Memory B cell (primary cell): ENCODE data around the gene C1orf159.
A peak's percentile ranks its signal among the peaks of the same experiment; 100 is the strongest.

Source experiments
- ATAC-seq: fragments of 150-1000 bp; cut with Tn5 transposase; 2 replicates; pipeline ENCODE4 v1.10.0; 2021; ENCODE audit warnings: low read depth, mild to moderate bottlenecking, moderate library complexity
- DNase-seq, 2 donors: peaks; one replicate each; pipeline ENCODE4 v3.0.0; 2022; ENCODE audit warnings: low spot score in 2 of 2
- H3K27ac Mint-ChIP-seq: one replicate; pipeline ENCODE4 v1.8.0; 2022; ENCODE audit warnings: mild to moderate bottlenecking, moderate library complexity, mixed read lengths
- H3K27me3 Mint-ChIP-seq: one replicate; pipeline ENCODE4 v1.8.0; 2022; ENCODE audit warnings: mixed read lengths
- H3K36me3 Mint-ChIP-seq: one replicate; pipeline ENCODE4 v1.8.0; 2022; ENCODE audit warnings: mild to moderate bottlenecking, mixed read lengths
- H3K4me1 Mint-ChIP-seq: one replicate; pipeline ENCODE4 v1.8.0; 2022; ENCODE audit warnings: mixed read lengths
- H3K4me3 Mint-ChIP-seq: one replicate; pipeline ENCODE4 v1.8.0; 2022; ENCODE audit warnings: mild to moderate bottlenecking, moderate library complexity, mixed read lengths
- H3K9me3 Mint-ChIP-seq: one replicate; pipeline ENCODE4 v1.8.0; 2022; ENCODE audit warnings: mixed read lengths

The C1orf159 gene

DNA sequence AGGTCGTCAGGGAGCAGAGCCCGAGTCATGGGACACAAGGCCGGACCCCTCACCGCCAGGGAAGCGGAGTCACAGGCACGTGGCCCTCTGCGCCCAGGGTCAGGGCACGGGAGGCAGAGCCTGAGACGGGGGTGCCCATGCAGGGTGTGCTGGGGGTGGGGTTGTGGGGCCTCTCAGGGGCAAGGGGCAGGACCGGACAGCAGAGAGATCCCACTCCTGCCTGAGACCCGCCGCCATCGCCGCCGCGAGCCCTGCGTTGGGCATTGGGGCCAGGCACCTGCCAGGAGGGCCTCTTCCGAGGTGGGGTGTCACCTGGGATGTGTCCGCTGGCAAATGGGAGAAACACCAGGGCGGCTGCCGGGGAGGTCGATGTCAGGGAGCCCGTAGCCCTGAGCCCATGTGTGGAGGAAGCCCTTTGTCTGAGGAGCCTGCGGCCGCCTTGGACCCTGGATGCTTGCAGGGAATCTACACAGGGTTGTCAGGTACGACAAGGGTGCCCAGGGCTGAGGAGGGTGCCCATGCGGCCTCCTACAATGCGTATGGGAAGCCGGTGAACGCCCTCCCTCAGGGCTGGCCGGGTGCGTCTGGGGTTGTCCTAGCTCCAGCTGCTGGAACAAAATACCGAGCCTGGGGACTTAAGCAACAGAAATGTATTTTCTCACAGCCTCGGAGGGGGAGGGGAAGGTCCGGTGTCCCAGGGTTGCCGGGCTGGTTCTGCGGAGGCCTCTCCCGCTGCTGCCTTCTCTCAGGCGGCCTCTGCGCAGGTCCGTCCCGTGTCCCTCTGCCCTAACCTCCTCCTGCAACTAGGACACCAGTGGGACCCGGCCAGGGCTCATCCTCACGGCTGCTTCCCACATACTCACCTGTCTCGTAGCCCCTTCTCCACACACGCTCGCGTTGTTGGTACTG is 16.4 kb upstream of the C1orf159 start:
- DNase-seq (no peak), ATAC-seq (no peak)
- Mint-ChIP-seq H3K9me3 (no peaks in the 10 kb centered on the region), H3K27me3 (no peaks in the 10 kb centered on the region), H3K36me3 (no peaks in the 10 kb centered on the region), H3K27ac (no peak overlapping the region), H3K4me1 (peaks cover 16% of the 10 kb centered on the region), H3K4me3 (no peak overlapping the region)

- no peaks in the 10 kb centered on the region for H3K9me3 Mint-ChIP-seq
- H3K4me1 Mint-ChIP-seq, result peaks cover 14% of the 10 kb centered on the region
- no peaks in the 10 kb centered on the region for H3K36me3 Mint-ChIP-seq
- no peak overlapping the region for H3K27ac Mint-ChIP-seq
- no peak overlapping the region for H3K4me3 Mint-ChIP-seq
- DNase-seq (no peak), ATAC-seq (no peak)
- H3K27me3 Mint-ChIP-seq, result no peaks in the 10 kb centered on the region
Observed at GRCh38 chr1:1130206-1131120, 14.6 kb upstream of the C1orf159 start.

DNA sequence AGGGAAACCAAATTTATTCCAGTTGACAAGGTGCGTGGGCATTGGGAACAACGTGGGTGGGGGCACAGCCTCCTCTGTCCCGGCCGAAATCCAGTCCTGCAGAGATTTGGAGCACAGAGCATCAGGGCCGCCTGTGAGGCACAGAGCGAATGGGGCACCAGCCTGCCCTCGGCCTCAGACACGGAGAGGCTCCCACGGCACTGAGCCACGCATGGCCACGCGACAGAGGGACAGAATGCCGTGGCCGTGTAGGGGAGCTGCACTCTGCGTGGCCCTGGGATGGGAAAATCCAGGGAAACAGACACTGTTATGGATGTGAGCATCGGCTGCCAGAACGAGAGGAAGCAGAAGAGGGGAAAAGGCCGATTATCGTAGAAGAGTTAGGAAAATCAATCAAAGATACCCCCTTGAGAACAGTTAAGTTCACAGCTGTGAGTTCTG is 13.5 kb upstream of the C1orf159 start:
- DNase-seq, result no peak
- Mint-ChIP-seq H3K27me3 (no peaks in the 10 kb centered on the region), H3K9me3 (no peaks in the 10 kb centered on the region), H3K36me3 (no peaks in the 10 kb centered on the region), H3K27ac (no peak overlapping the region), H3K4me3 (no peak overlapping the region), H3K4me1 (peaks cover 10% of the 10 kb centered on the region)
- ATAC-seq, result no peak

DNA sequence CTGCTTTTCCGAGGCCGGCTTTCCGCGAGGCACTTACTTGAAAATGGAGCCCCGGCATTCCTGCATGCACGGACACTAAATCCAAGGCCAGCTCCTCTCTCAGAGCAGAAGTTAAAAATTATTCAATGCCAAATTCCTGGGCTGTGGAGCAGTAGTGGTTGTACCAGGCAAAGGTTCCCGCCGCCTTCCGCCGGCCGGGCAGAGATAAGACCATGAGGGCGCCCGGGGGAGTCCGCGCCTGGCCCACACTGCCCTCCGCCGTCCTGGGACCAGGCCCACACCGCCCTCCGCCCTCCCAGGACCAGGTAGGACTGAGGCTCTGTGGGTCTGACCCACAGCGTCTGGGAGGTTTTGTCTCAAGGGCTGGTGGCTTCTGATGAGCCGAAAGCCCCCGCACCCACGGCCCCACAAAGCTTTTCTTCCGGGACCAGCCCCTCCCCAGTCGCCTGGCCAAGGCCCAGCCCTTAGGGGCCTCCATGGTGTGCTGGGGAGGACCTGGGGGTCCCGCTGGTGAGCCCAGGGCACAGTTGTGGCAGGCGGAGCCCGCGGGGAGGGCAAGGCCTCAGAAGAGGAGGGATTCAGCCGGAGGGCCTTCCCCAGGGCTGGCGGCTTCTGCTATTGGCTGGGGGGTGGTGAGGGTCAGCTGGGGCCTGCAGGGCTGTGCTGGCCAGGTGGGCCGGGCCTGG is 12.7 kb upstream of the C1orf159 start:
- H3K36me3 Mint-ChIP-seq, result no peaks in the 10 kb centered on the region
- no peaks in the 10 kb centered on the region for H3K9me3 Mint-ChIP-seq
- DNase-seq (no peak), ATAC-seq (no peak)
- no peaks in the 10 kb centered on the region for H3K27me3 Mint-ChIP-seq
- no peak overlapping the region for H3K4me3 Mint-ChIP-seq
- H3K27ac Mint-ChIP-seq, result no peak overlapping the region
- H3K4me1 Mint-ChIP-seq, result peaks cover 16% of the 10 kb centered on the region

- Mint-ChIP-seq H3K9me3 (no peaks in the 10 kb centered on the region), H3K36me3 (no peaks in the 10 kb centered on the region), H3K4me1 (peaks cover 19% of the 10 kb centered on the region), H3K27ac (no peak overlapping the region), H3K27me3 (no peaks in the 10 kb centered on the region), H3K4me3 (no peak overlapping the region)
- ATAC-seq (no peak), DNase-seq (no peak)
Observed at GRCh38 chr1:1127551-1128451, 11.9 kb upstream of the C1orf159 start.

- H3K4me1 Mint-ChIP-seq, result peaks cover 14% of the 10 kb centered on the region
- H3K27ac Mint-ChIP-seq, result no peak overlapping the region
- no peaks in the 10 kb centered on the region for H3K9me3 Mint-ChIP-seq
- ATAC-seq (no peak), DNase-seq (no peak)
- no peaks in the 10 kb centered on the region for H3K27me3 Mint-ChIP-seq
- no peaks in the 10 kb centered on the region for H3K36me3 Mint-ChIP-seq
- H3K4me3 Mint-ChIP-seq, result no peak overlapping the region
Observed at GRCh38 chr1:1125945-1126344, 10.1 kb upstream of the C1orf159 start.

GRCh38 chr1:1124786-1125642 is 9.1 kb upstream of the C1orf159 start:
- H3K4me1 Mint-ChIP-seq, result peaks cover 13% of the 10 kb centered on the region
- no peak for ATAC-seq
- no peak overlapping the region for H3K4me3 Mint-ChIP-seq
- H3K27ac Mint-ChIP-seq, result no peak overlapping the region
- no peak for DNase-seq
- no peaks in the 10 kb centered on the region for H3K9me3 Mint-ChIP-seq
- no peaks in the 10 kb centered on the region for H3K36me3 Mint-ChIP-seq
- H3K27me3 Mint-ChIP-seq, result no peaks in the 10 kb centered on the region

- DNase-seq, result no peak
- ATAC-seq, result no peak
- H3K4me3 Mint-ChIP-seq, result no peak overlapping the region
- no peak overlapping the region for H3K27ac Mint-ChIP-seq
- peaks cover 13% of the 10 kb centered on the region for H3K4me1 Mint-ChIP-seq
- H3K9me3 Mint-ChIP-seq, result no peaks in the 10 kb centered on the region
- no peaks in the 10 kb centered on the region for H3K36me3 Mint-ChIP-seq
- H3K27me3 Mint-ChIP-seq, result no peaks in the 10 kb centered on the region
Observed at GRCh38 chr1:1124508-1124785, 8.6 kb upstream of the C1orf159 start.

- ATAC-seq (no peak), DNase-seq (no peak)
- Mint-ChIP-seq H3K4me1 (peaks cover 13% of the 10 kb centered on the region), H3K4me3 (peak overlapping the region; percentile 27), H3K27ac (peak overlapping the region; percentile 68), H3K36me3 (no peaks in the 10 kb centered on the region), H3K9me3 (no peaks in the 10 kb centered on the region), H3K27me3 (peaks cover 3% of the 10 kb centered on the region)
Observed at GRCh38 chr1:1123581-1124507, 8.0 kb upstream of the C1orf159 start.

DNA sequence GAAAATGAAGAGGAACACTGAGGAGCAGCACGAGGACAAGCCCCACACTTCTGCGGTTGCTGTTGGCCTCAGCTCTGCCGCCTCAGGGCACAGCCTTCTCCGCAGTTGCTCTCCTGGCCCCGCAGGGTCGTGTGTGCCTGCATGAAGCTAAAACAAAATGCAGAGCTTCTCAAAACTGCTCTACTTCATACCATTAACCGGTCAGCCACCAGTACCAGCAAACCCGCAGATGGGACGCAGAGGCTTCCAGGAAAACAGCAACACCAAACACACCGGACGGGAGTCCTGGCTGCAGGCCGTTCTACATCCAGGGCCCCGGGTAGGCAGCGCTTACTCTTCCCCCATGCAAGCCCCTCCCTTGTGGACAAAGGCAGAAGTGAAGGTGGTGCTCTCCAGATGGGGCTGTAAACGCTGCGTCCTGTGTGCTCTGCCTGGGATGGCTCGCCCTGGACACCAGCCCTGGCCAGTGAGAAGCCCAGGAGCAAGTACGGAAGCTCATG is 7.1 kb upstream of the C1orf159 start:
- DNase-seq (no peak), ATAC-seq (peak; percentile 16)
- no peaks in the 10 kb centered on the region for H3K36me3 Mint-ChIP-seq
- no peaks in the 10 kb centered on the region for H3K9me3 Mint-ChIP-seq
- H3K4me3 Mint-ChIP-seq, result no peak overlapping the region
- peaks cover 13% of the 10 kb centered on the region for H3K4me1 Mint-ChIP-seq
- peaks cover 3% of the 10 kb centered on the region for H3K27me3 Mint-ChIP-seq
- peak overlapping the region; percentile 68 for H3K27ac Mint-ChIP-seq

DNA sequence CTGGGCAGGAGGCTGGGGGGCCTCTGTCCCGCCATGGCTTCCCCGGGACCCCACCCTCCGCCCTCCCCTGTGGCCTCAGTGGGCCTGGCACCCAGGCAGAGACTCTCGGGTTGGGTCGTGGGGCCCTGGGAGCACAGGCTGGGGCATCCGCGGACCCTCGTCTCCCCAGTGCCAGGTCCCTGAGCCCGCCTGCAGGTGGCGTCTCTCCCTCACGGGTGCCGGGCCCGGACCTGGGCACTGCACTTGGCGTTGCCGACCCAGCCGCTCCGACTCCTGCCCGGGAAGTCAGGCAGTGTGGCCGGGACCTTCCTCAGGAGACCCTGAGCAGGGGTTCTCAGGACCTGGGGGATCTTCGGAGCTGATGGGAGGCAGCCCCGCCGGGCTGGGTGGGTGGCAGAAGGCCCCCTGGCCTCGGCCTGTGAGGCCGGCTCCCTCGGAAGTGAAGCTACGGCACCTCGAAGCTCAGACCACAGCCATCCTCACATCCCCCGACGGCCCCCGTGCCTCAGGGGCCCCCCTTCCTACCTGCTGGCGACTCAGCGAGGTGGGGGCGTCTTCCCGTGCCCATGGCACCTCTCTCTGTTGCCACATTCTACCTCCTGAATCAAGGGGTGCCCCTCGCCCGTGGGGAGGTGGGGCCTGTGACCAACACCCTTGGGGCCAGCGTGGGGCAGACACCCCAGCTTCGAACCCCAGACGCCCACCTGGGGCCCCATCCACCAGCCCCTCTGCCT is 6.4 kb upstream of the C1orf159 start:
- ATAC-seq, result peak; percentile 96
- Mint-ChIP-seq H3K36me3 (no peaks in the 10 kb centered on the region), H3K4me1 (peaks cover 13% of the 10 kb centered on the region)

More for the DNA sequence above, 6.4 kb upstream of the C1orf159 start:
- peak; percentile 91 to 93 for DNase-seq
- H3K27me3 Mint-ChIP-seq, result peaks cover 3% of the 10 kb centered on the region
- peak overlapping the region; percentile 43 for H3K4me3 Mint-ChIP-seq
- H3K9me3 Mint-ChIP-seq, result no peaks in the 10 kb centered on the region
- H3K27ac Mint-ChIP-seq, result peak overlapping the region; percentile 68
